ENCODE results near the gene SSR3.
"Not testable (repeated sequence)": the region's sequence is repeated elsewhere in the genome, so short reads cannot be mapped to it uniquely, and the experiment has no call there.

Gene SSR3

DNA sequence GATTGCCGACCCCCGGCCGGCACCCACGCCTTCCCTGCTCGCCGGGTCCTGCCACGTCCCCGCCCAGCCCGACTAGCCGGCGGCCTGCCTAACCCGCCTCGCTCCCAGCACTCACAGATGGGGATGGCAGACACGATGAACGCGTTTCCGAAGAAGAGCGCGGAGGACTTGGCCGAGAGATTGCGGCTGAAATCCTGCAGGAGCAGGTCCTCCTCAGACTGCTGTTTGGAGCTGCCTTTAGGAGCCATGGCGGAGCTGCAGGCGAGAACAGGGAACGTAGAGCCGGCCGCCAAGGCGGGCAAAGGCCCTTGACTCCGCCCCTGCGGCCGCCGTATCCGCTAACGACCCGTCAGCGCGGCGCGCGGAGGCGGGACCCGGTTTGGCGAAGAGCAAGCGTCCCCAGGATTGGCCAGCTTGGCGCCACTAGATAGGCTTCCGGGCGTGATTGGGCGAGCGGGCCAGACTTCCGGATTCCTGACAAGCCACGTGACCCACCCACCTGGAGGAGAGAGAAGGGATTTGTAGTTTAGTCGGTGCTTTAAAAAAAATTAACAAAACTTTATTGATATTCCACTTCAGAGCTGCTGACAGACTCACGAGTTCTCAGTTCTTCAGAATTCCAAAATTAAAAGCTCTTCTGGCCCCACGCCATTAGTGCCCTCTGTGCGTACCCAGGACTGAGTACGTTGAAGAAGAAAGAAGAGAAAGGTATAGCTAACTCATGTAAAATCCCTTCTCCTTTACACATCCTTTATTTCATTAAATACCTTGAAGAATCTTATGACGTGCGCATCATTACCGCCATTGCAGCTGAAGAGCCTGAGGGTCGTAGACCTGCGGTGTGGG is at the start of gene SSR3:
Gene SSR3 (minus strand): TSS at position 276 of the 846 bp plus-strand sequence. CDS start 28 bp downstream, at position 248.
- H3K9me3 Mint-ChIP-seq: no peaks in the 10 kb centered on the region
- H3K27me3 Mint-ChIP-seq: no peaks in the 10 kb centered on the region
- peaks cover 40% of the 10 kb centered on the region for H3K36me3 Mint-ChIP-seq (ENCODE audit: low read depth)
- H3K4me3 Mint-ChIP-seq: peak within 1 kb of the TSS; percentile 95
- peaks cover 50% of the 10 kb centered on the region for H3K4me1 Mint-ChIP-seq (ENCODE audit: low read depth)
- peak within 1 kb of the TSS; percentile 93 for H3K27ac Mint-ChIP-seq

DNA sequence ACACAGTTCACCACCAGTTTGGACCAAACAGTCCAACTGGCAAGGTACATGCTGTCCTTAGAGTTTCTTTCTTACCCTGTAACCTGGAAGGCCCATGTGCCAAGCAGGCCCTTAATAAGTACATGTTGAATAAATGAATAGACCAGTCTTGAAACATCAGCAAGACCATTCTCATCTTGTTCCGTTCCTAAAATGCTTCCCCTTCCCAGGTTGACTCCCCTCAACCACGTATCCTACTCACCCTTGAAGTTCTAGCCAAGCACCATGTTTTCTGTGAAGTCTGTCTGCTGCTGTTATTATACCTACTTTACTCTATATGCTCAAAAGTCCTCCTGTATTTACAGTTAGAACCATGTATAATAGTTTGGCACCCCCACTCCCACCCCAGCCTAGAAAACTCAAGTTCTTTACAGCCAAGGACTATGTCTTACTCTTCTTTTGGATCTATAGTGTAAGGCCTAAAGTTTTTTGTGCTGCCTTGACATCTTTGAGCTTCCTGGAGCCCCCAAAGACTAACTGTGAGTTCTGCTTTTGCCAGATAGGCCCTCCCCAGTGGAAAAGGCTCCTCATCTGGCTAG is 49.2 kb upstream of the SSR3 start:
- no peaks in the 10 kb centered on the region for H3K36me3 Mint-ChIP-seq (ENCODE audit: low read depth)

DNA sequence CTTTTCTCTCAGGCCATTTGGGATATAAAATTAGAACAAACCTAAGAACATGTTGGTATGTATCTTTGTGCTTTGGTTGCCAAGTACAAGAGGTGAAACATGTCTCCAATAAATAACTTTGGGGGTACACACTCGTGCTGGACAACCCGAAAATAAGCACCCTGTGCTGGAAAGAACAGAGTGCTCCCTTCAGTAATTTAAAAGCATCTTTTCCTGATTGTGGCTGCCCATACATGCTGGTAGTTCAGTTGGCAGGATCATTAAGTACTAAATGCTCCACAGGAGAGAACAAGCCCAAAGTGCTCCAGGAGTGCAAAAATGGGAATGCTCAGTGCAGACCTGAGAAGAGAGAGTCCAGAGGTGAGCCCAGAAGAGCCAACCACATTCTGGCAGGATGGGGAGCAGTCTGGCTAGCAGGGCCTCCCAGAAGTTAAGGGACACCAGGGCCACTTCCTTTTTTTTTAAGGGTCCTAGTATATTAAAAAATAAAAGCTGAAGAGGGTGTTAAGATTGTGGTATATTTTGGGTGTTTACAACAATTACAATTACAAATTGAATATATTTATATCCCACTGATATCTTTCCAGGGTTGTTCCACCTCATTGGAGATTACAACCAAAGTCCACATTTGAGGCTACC is 48.6 kb upstream of the SSR3 start:
- Mint-ChIP-seq H3K27me3 (peaks cover 22% of the 10 kb centered on the region), H3K4me3 (no peak overlapping the region), H3K9me3 (no peaks in the 10 kb centered on the region), H3K4me1 (ENCODE audit: low read depth) (peaks cover 19% of the 10 kb centered on the region), H3K36me3 (ENCODE audit: low read depth) (no peaks in the 10 kb centered on the region), H3K27ac (no peak overlapping the region)

More for the DNA sequence above, 49.2 kb upstream of the SSR3 start:
- Mint-ChIP-seq H3K27ac (no peak overlapping the region), H3K4me1 (ENCODE audit: low read depth) (peaks cover 19% of the 10 kb centered on the region), H3K4me3 (no peak overlapping the region), H3K9me3 (no peaks in the 10 kb centered on the region), H3K27me3 (peaks cover 22% of the 10 kb centered on the region)

DNA sequence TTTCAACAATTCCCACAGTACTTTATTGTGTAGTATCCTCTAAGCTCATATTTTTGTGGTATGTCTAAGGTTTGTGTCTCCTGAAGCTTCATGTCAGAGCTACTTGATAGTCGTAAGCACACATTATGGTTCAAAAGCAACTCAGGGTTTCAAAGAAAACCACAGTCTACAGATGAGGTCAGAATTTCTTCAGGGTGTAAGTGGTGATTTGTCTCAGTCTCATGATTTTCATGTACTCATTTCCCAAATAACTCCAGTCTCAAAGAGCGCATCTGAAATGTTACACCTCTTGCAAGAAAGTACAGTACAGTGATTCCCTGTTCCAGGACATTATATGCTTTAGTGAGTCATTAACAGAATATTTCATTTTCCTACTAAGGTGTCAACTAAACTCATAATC is 47.5 kb upstream of the SSR3 start:
- Mint-ChIP-seq H3K4me1 (ENCODE audit: low read depth) (peaks cover 19% of the 10 kb centered on the region), H3K27ac (no peak overlapping the region), H3K9me3 (no peaks in the 10 kb centered on the region), H3K27me3 (peaks cover 13% of the 10 kb centered on the region), H3K4me3 (no peak overlapping the region), H3K36me3 (ENCODE audit: low read depth) (no peaks in the 10 kb centered on the region)

DNA sequence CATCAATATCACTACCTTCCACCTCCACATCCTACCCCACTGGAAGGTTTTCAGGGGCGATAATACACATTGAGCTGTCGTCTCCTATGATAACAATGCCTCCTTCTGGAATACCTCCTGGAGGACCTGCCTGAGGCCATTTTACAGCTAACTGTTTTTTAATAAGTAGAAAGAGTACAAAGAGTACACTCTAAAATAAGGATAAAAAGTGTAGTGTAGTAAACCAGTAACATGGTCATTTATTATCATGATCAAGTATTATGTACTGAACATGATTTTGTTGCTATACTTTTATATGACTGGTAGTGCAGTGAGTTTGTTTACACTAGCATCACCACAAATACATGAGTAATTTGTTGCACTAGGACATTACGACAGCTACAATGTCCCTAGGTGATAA is 46.6 kb upstream of the SSR3 start:
- no peaks in the 10 kb centered on the region for H3K36me3 Mint-ChIP-seq (ENCODE audit: low read depth)
- no peak overlapping the region for H3K4me3 Mint-ChIP-seq
- H3K27me3 Mint-ChIP-seq: peaks cover 17% of the 10 kb centered on the region
- H3K9me3 Mint-ChIP-seq: no peaks in the 10 kb centered on the region
- H3K4me1 Mint-ChIP-seq (ENCODE audit: low read depth): peaks cover 19% of the 10 kb centered on the region
- H3K27ac Mint-ChIP-seq: no peak overlapping the region

DNA sequence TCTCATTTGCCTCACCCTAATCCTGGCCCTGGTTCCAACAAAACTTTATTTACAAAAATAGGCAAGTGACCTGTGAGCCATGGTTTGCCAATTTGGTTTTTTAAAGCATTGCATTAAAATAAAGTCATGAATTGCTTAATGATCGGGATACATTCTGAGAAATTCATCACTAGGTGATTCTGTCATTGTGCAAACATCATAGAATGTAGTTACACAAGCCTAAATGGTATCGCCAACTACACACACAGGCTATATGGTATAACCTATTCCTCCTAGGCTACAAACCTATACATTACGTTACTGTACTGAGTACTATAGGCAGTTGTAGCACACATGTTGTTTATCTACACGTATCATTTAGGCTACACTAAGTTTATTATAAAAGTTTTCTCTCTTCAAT is 45.9 kb upstream of the SSR3 start:
- Mint-ChIP-seq H3K36me3 (ENCODE audit: low read depth) (no peaks in the 10 kb centered on the region), H3K4me3 (no peak overlapping the region), H3K4me1 (ENCODE audit: low read depth) (peaks cover 15% of the 10 kb centered on the region)

DNA sequence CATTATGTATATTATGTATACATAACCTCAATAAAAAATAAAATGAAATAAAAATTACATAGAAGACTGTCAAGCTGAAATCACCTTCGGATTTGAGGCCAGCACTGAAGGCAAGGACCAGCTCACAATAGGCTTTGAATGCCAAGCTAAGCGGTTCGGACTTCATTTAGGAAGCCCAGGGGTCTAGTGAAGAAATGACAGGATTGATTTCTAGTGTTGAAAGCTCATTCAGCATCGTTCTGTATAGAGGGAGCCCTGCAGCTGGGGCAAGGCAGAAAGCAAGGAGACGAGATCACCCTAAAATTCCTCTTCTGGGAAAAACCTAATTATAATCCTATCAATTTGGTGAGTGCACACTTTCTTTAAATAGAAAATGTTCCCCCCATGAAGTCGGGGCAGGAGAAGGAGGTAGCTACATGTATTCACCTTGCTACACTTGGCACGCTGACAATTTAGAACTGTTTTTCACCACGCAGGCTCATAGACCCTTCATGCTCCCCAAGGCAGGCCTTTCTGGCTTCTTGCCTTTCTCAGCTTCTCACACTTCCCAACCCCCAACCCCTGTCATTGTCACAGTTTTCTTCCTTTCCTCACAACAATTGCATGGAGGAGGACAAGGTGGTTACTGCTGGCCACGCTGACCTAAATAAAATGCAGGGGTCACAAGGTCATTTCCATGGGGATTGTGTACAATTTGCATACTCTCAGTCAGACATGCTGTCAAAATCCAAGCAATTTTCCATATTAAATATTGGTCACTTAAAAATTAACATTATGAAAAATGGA is 44.4 kb upstream of the SSR3 start:
- H3K4me3 Mint-ChIP-seq: no peak overlapping the region
- no peak overlapping the region for H3K27ac Mint-ChIP-seq
- no peaks in the 10 kb centered on the region for H3K9me3 Mint-ChIP-seq
- peaks cover 16% of the 10 kb centered on the region for H3K27me3 Mint-ChIP-seq
- no peaks in the 10 kb centered on the region for H3K36me3 Mint-ChIP-seq (ENCODE audit: low read depth)
- peaks cover 12% of the 10 kb centered on the region for H3K4me1 Mint-ChIP-seq (ENCODE audit: low read depth)

More for the DNA sequence above, 45.9 kb upstream of the SSR3 start:
- Mint-ChIP-seq H3K27ac (no peak overlapping the region), H3K9me3 (no peaks in the 10 kb centered on the region), H3K27me3 (peaks cover 14% of the 10 kb centered on the region)

DNA sequence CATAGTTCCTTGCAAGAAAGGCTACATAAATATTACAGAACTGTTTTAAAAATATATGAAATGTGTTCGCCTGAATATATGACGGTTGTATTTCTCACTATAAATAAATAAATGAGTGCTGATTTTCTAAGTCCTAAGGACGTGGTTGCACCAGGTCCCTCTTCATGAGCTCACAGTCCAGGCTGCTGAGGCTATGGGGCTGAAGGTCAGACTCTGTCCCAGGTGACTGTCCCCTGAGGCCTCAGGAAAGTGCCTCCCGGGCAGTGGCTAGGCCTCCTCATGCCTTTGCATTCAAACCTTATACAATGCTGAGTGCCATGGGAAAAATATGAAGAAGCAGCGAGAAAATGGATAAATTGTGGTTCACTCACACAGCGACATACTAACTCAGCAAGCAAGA is 43.5 kb upstream of the SSR3 start:
- H3K4me3 Mint-ChIP-seq: no peak overlapping the region
- no peak overlapping the region for H3K27ac Mint-ChIP-seq
- H3K4me1 Mint-ChIP-seq (ENCODE audit: low read depth): peaks cover 12% of the 10 kb centered on the region
- H3K36me3 Mint-ChIP-seq (ENCODE audit: low read depth): no peaks in the 10 kb centered on the region
- H3K9me3 Mint-ChIP-seq: no peaks in the 10 kb centered on the region
- H3K27me3 Mint-ChIP-seq: peaks cover 17% of the 10 kb centered on the region

GRCh38 chr3:156594219-156594683 is 39.3 kb upstream of the SSR3 start:
- Mint-ChIP-seq H3K9me3 (no peaks in the 10 kb centered on the region), H3K36me3 (ENCODE audit: low read depth) (no peaks in the 10 kb centered on the region), H3K4me3 (no peak overlapping the region), H3K4me1 (ENCODE audit: low read depth) (no peaks in the 10 kb centered on the region), H3K27ac (no peak overlapping the region), H3K27me3 (peaks cover 22% of the 10 kb centered on the region)

GRCh38 chr3:156593814-156594213 is 38.9 kb upstream of the SSR3 start:
- Mint-ChIP-seq H3K27me3 (peaks cover 22% of the 10 kb centered on the region), H3K4me1 (ENCODE audit: low read depth) (no peaks in the 10 kb centered on the region), H3K9me3 (no peaks in the 10 kb centered on the region), H3K36me3 (ENCODE audit: low read depth) (no peaks in the 10 kb centered on the region), H3K4me3 (no peak overlapping the region), H3K27ac (no peak overlapping the region)

DNA sequence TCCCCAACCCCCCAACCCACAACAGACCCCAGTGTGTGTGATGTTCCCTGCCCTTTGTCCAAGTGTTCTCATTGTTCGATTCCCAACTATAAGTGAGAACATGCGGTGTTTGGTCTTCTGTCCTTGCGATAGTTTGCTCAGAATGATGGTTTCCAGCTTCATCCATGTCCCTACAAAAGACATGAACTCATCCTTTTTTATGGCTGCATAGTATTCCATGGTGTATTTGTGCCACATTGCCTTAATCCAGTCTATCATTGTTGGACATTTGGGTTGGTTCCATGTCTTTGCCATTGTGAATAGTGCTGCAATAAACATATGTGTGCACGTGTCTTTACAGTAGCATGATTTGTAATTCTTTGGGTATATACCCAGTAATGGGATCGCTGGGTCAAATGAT is 34.9 kb upstream of the SSR3 start:
- not testable (repeated sequence) for H3K9me3 Mint-ChIP-seq; H3K36me3 Mint-ChIP-seq (ENCODE audit: low read depth); H3K4me1 Mint-ChIP-seq (ENCODE audit: low read depth); H3K27me3 Mint-ChIP-seq; H3K4me3 Mint-ChIP-seq; H3K27ac Mint-ChIP-seq

DNA sequence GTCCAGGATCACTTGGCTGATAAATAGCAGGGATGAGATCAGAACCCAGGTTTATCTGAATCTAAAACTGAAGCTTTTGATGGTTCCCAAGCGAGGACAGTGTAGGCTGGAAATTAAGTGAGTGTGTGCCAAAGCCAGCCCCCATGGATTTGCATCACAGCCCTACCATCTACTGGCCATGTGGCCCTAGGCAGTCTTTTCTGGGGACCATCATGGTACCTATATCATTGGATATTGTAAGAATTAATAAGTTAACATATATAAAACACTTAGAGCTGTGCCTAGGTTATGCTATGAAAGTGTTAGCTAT is 32.8 kb upstream of the SSR3 start:
- Mint-ChIP-seq H3K36me3 (ENCODE audit: low read depth) (no peaks in the 10 kb centered on the region), H3K27me3 (peaks cover 5% of the 10 kb centered on the region), H3K4me3 (no peak overlapping the region), H3K27ac (no peak overlapping the region), H3K9me3 (no peaks in the 10 kb centered on the region), H3K4me1 (ENCODE audit: low read depth) (peaks cover 6% of the 10 kb centered on the region)

GRCh38 chr3:156586905-156587759 is 32.2 kb upstream of the SSR3 start:
- H3K36me3 Mint-ChIP-seq (ENCODE audit: low read depth): no peaks in the 10 kb centered on the region
- no peak overlapping the region for H3K27ac Mint-ChIP-seq
- peaks cover 5% of the 10 kb centered on the region for H3K27me3 Mint-ChIP-seq
- H3K4me1 Mint-ChIP-seq (ENCODE audit: low read depth): peaks cover 8% of the 10 kb centered on the region
- no peaks in the 10 kb centered on the region for H3K9me3 Mint-ChIP-seq
- no peak overlapping the region for H3K4me3 Mint-ChIP-seq

GRCh38 chr3:156583469-156583868 is 28.6 kb upstream of the SSR3 start:
- no peaks in the 10 kb centered on the region for H3K36me3 Mint-ChIP-seq (ENCODE audit: low read depth)
- H3K9me3 Mint-ChIP-seq: no peaks in the 10 kb centered on the region
- no peak overlapping the region for H3K4me3 Mint-ChIP-seq
- no peak overlapping the region for H3K27ac Mint-ChIP-seq
- H3K4me1 Mint-ChIP-seq (ENCODE audit: low read depth): peaks cover 8% of the 10 kb centered on the region
- peaks cover 3% of the 10 kb centered on the region for H3K27me3 Mint-ChIP-seq
